Right lobe of liver (tissue), 6 donors: ENCODE data around the gene MDN1. TPM values are rescaled to one million over a fixed set of nuclear protein-coding genes. Genes with fewer than 3 reads are reported as not detected.
A peak's percentile ranks its signal among the peaks of the same experiment; 100 is the strongest.

ENCODE experiments used
- ATAC-seq, 4 donors: fragments of 200-7000 bp; cut with Tn5 transposase; one replicate each; pipeline ENCODE4 v1.9.1; 2020; ENCODE audit warnings: mild to moderate bottlenecking in 4 of 4, moderate library complexity in 4 of 4
- DNase-seq, 3 donors: peaks; one replicate each; pipeline ENCODE4 v3.0.0-alpha.2; 2020
- H3K27ac ChIP-seq, 3 donors: fragments of 200-600 bp; one replicate each; pipeline ENCODE4 v1.8.0; 2022
- H3K27me3 ChIP-seq, 2 donors: fragments of 200-600 bp; one replicate each; pipeline ENCODE4 v1.8.0; 2022
- H3K36me3 ChIP-seq, 4 donors: fragments of 200-600 bp; sonication (generic) in 1 of 4; one replicate each; pipeline versions ENCODE4 v1.5.1 to v1.8.0; 2017 to 2022; ENCODE audit warnings: control low read depth in 1 of 4
- H3K4me1 ChIP-seq, 4 donors: fragments of 200-600 bp; sonication (generic) in 1 of 4; one replicate each; pipeline versions ENCODE4 v1.5.1 to v1.8.0; 2017 to 2022; ENCODE audit warnings: control low read depth in 1 of 4
- H3K4me3 ChIP-seq, 3 donors: fragments of 200-600 bp; one replicate each; pipeline ENCODE4 v1.8.0; 2022
- H3K9me3 ChIP-seq, 4 donors: fragments of 200-600 bp; sonication (generic) in 1 of 4; one replicate each; pipeline versions ENCODE4 v1.5.1 to v1.8.0; 2017 to 2022; ENCODE audit warnings: control low read depth in 1 of 4
- CTCF ChIP-seq, 4 donors: fragments of 200-600 bp in 3 of 4; fragments of 450-650 bp in 1 of 4; IDR thresholded peaks; one replicate each; pipeline versions ENCODE4 v1.5.1 to v1.8.0; 2016 to 2022; ENCODE audit warnings: antibody characterized with exemption in 4 of 4, mild to moderate bottlenecking in 2 of 4
- POLR2A ChIP-seq: fragments of 450-650 bp; IDR thresholded peaks from one replicate; pipeline ENCODE4 v1.6.1; 2017; ENCODE audit warnings: antibody characterized with exemption, mild to moderate bottlenecking
- WGBS: methylation state at CpG from one replicate; pipeline ENCODE4 v1.1.6; 2018; ENCODE audit warnings: low coverage, low lambda C conversion rate; ENCODE audit not compliant: insufficient coverage; ENCODE audit errors: missing lambda C conversion rate; 5-methylcytosine and 5-hydroxymethylcytosine counted together
- intact Hi-C, 2 donors: fragments of 100-400 bp; cut with DNase I; formaldehyde crosslinking; loops; one replicate each; pipeline versions ENCODE4 v1.11.2 to v1.14.1; 2022
- total RNA-seq, 6 experiments: library from RNA; depleted of rRNA in 2 of 6; stranded (reverse); fragments of >200 nt in 2 of 6; fragmentation: NEBNext Ultra II Directional in 3 of 6; extraction: Animal tissue kit (Norgen Biotek cat#: 25700) in 3 of 6; gene quantifications; one replicate each; pipeline versions ENCODE4 v1.1.0 to v1.2.4, GENCODE V29; 2016 to 2023
- donor health status: DM: no; HTN: yes; CAD: no.
- donor health status: DM: no; HTN: no; CAD: no.
- donor health status: DM: no; HTN: no; CAD: no.
- donor health status: DM: no; HTN: yes; CAD: no.
- donor health status: DM: no; HTN: yes; CAD: no.

MDN1 gene
- total RNA-seq, 6 experiments from 2014 or later: 13.8 to 49.6 (median 25.5) TPM

- Histone ChIP-seq H3K4me3 (no peak overlapping the region), H3K36me3 (peaks cover 0 to 97% (median 46%) of the 10 kb centered on the region in 4 donors), H3K27me3 (no peaks in the 10 kb centered on the region), H3K9me3 (no peaks in the 10 kb centered on the region), H3K4me1 (no peaks in the 10 kb centered on the region), H3K27ac (no peak overlapping the region)
- DNase-seq: no peak
- WGBS: 93% methylated on average over 2 of the region's 2 CpGs
- intact Hi-C loops: no loop called here
- ATAC-seq: no peak
- TF ChIP-seq POLR2A: no peak
- TF ChIP-seq CTCF (IDR thresholded peaks at IDR 0.05): no peak
These were observed 139.4 kb downstream of the MDN1 start for GRCh38 chr6:89680150-89680549.

GRCh38 chr6:89679215-89680120, 140.1 kb downstream of the MDN1 start:
- H3K9me3 ChIP-seq: no peaks in the 10 kb centered on the region
- H3K27ac ChIP-seq: no peak overlapping the region
- peaks cover 0 to 97% (median 46%) of the 10 kb centered on the region in 4 donors for H3K36me3 ChIP-seq
- H3K4me3 ChIP-seq: no peak overlapping the region
- intact Hi-C loops: no loop called here
- WGBS: 88% methylated on average over 4 of the region's 6 CpGs
- ATAC-seq: no peak
- no peaks in the 10 kb centered on the region for H3K4me1 ChIP-seq
- H3K27me3 ChIP-seq: no peaks in the 10 kb centered on the region
- DNase-seq: no peak
- TF ChIP-seq POLR2A (no peak), CTCF (IDR thresholded peaks at IDR 0.05) (no peak)

- H3K27ac ChIP-seq: no peak overlapping the region
- H3K4me3 ChIP-seq: no peak overlapping the region
- TF ChIP-seq CTCF (IDR thresholded peaks at IDR 0.05) (no peak), POLR2A (no peak)
- no peaks in the 10 kb centered on the region for H3K4me1 ChIP-seq
- H3K9me3 ChIP-seq: no peaks in the 10 kb centered on the region
- DNase-seq (no peak), ATAC-seq (no peak)
- intact Hi-C loops: no loop called here
- H3K27me3 ChIP-seq: no peaks in the 10 kb centered on the region
- 100% methylated on average over 3 of the region's 3 CpGs for WGBS
- H3K36me3 ChIP-seq: peaks cover 0 to 98% (median 46%) of the 10 kb centered on the region in 4 donors
These were observed 141.1 kb downstream of the MDN1 start for GRCh38 chr6:89678531-89678930.

- Histone ChIP-seq H3K4me3 (no peak overlapping the region), H3K36me3 (peaks cover 0 to 100% (median 48%) of the 10 kb centered on the region in 4 donors), H3K27ac (no peak overlapping the region), H3K9me3 (no peaks in the 10 kb centered on the region), H3K4me1 (no peaks in the 10 kb centered on the region), H3K27me3 (no peaks in the 10 kb centered on the region)
- intact Hi-C loops: no loop called here
- WGBS: 67% methylated on average over 7 of the region's 7 CpGs
- DNase-seq (no peak), ATAC-seq (peak in 1 of 4 donors; percentile 23)
- TF ChIP-seq CTCF (IDR thresholded peaks at IDR 0.05) (no peak), POLR2A (no peak)
These were observed 143.4 kb downstream of the MDN1 start for GRCh38 chr6:89675949-89676748.
